GM18873 (cell line): ENCODE measurements around the gene BMP2.

ENCODE experiments used
- ATAC-seq: cut with Tn5 transposase; IDR thresholded peaks from one replicate; pipeline ENCODE4 v1.9.1; 2021; ENCODE audit warnings: mild to moderate bottlenecking, moderate library complexity, moderate number of reproducible peaks; ENCODE audit not compliant: unreplicated experiment, low FRiP score

BMP2 gene

GRCh38 chr20:6828794-6829423, 61.4 kb downstream of the BMP2 start:
- ATAC-seq: peak; percentile 84

GRCh38 chr20:6829510-6830116, 62.1 kb downstream of the BMP2 start:
- no peak for ATAC-seq
